ENCODE measurements around the gene CHRNB4. TPM values are rescaled to one million over a fixed set of nuclear protein-coding genes. Genes with fewer than 3 reads are reported as not detected.

CHRNB4 gene
- total RNA-seq, 2 donors from 2014 or later = not detected

- DNase-seq (ENCODE audit: low spot score) = no peak
- TF ChIP-seq, protein P1, sequence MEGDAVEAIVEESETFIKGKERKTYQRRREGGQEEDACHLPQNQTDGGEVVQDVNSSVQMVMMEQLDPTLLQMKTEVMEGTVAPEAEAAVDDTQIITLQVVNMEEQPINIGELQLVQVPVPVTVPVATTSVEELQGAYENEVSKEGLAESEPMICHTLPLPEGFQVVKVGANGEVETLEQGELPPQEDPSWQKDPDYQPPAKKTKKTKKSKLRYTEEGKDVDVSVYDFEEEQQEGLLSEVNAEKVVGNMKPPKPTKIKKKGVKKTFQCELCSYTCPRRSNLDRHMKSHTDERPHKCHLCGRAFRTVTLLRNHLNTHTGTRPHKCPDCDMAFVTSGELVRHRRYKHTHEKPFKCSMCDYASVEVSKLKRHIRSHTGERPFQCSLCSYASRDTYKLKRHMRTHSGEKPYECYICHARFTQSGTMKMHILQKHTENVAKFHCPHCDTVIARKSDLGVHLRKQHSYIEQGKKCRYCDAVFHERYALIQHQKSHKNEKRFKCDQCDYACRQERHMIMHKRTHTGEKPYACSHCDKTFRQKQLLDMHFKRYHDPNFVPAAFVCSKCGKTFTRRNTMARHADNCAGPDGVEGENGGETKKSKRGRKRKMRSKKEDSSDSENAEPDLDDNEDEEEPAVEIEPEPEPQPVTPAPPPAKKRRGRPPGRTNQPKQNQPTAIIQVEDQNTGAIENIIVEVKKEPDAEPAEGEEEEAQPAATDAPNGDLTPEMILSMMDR (IDR thresholded peaks at IDR 0.05) = no peak
- Histone ChIP-seq H3K9me3 (no peaks in the 10 kb centered on the region), H3K27me3 (no peaks in the 10 kb centered on the region), H3K4me1 (peaks cover 0 to 12% of the 10 kb centered on the region in 2 donors), H3K27ac (no peak overlapping the region), H3K36me3 (no peaks in the 10 kb centered on the region), H3K4me3 (no peak overlapping the region)
Measured at GRCh38 chr15:78682693-78683410, 41.8 kb upstream of the CHRNB4 start.

DNA sequence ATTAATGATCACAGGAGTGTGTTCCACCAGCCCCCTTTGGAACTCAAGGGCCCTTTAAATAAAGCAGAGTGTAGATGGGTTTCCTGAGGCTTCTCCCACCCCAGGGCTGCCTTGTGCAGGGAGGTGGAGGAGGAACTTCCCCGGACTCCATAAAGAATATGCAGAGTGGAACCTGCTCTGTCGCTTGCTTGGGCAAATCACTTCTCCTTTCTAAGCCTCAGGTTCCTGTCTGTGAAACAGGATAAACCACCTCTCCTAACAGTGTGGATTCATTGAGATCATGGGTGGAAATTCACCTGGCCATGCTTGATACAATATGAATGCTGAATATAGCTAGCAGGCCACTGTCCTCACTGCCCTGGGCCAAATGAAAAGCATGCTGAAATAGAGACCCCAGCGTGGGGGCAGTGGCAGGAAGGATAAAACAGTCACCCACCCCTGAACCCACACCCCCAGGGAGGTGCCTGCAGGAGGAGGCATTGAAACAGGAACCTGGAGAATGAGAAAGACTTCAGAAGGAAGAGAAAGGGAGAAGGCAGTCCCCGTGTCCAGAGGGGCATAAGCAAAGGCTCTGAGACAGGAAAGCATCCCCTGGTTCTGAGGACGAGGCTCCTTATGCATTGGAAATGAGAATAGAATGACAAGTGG, 41.1 kb upstream of the CHRNB4 start:
- Histone ChIP-seq H3K27me3 (no peaks in the 10 kb centered on the region), H3K4me3 (no peak overlapping the region), H3K36me3 (no peaks in the 10 kb centered on the region), H3K9me3 (no peaks in the 10 kb centered on the region), H3K27ac (no peak overlapping the region), H3K4me1 (peaks cover 0 to 12% of the 10 kb centered on the region in 2 donors)
- DNase-seq (ENCODE audit: low spot score) = no peak
- TF ChIP-seq, protein P1 (IDR thresholded peaks at IDR 0.05) = no peak

DNA sequence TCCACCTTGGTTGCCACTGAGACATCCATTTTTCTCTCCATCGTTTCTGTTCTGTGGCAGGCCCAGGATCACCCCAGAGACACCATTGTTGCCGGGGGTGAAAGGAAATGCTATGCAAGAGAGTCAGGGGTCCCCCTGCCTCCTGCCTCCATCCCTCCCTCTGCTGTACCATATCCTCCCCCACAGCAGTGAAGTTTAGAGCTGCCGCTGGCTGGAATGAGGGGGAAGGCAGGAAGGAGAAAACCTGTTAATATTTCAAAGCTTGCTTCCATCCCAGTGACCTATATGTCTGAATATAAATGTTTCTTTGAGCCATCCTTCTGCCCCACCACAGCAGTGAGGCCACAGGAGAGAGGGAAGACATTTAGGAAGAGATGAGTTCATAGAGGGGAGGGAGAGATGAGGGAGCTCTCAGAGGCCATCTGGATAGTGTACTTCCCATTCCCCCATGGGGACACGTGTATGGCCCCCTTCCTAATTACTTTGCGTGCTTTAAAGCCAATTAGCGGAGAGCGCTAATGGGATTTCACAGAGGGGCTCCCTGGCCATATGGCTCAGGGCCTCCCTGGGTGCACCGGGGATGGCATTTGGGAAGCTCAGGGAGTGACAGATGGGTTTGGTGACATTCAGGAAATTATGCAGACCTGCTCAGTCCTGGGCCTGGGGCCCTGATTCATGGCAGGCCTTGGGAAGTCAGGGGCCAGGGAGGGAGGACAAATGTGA, 40.4 kb upstream of the CHRNB4 start:
- Histone ChIP-seq H3K27me3 (no peaks in the 10 kb centered on the region), H3K27ac (no peak overlapping the region), H3K36me3 (no peaks in the 10 kb centered on the region), H3K9me3 (no peaks in the 10 kb centered on the region), H3K4me3 (no peak overlapping the region), H3K4me1 (peaks cover 0 to 12% of the 10 kb centered on the region in 2 donors)
- no peak for DNase-seq (ENCODE audit: low spot score)
- TF ChIP-seq, protein P1 (IDR thresholded peaks at IDR 0.05) = no peak

DNA sequence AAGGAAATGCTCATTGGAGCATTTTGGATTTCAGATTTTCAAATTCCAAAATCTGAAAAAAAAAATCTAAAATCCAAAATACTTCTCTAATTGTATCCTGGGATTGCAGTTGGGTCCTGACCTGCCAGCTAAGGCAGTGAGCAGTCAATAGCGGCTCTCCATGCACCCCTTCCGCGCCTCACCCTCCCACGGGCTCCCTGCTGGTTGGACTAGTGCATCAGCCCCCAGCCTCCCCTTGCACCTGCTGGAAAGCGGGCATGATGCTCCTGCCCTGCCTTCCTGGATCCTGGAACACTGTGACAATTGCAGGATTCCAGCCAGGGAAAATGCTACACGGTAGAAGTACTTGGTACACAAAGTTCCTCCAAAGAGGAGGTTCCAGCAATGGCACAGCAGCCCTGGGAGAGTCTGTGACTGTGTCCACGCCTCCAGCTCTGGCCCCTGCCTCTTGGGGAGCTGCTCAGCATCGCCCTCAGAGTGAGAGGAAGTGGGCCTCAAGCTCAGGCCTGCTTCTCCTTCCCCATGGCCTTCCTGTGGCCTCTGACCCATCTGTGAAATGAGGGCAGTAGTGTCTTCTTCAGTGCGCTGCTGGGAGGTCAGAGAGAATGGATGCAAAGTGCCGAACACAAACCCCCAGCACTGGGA, 39.5 kb upstream of the CHRNB4 start:
- Histone ChIP-seq H3K9me3 (no peaks in the 10 kb centered on the region), H3K27me3 (no peaks in the 10 kb centered on the region), H3K36me3 (no peaks in the 10 kb centered on the region), H3K4me1 (peaks cover 0 to 6% of the 10 kb centered on the region in 2 donors), H3K4me3 (no peak overlapping the region), H3K27ac (no peak overlapping the region)
- TF ChIP-seq, protein P1 (IDR thresholded peaks at IDR 0.05) = no peak
- DNase-seq (ENCODE audit: low spot score) = no peak

- DNase-seq (ENCODE audit: low spot score) = no peak
- Histone ChIP-seq H3K4me1 (no peaks in the 10 kb centered on the region), H3K27me3 (no peaks in the 10 kb centered on the region), H3K27ac (no peak overlapping the region), H3K36me3 (no peaks in the 10 kb centered on the region), H3K9me3 (no peaks in the 10 kb centered on the region), H3K4me3 (no peak overlapping the region)
- TF ChIP-seq, protein P1 (IDR thresholded peaks at IDR 0.05) = no peak
Measured at GRCh38 chr15:78679089-78679511, 38.1 kb upstream of the CHRNB4 start.
